Ishikawa (cell line): ENCODE measurements around the gene XPNPEP3.
A peak's percentile ranks its signal among the peaks of the same experiment; 100 is the strongest.

ENCODE experiments used
- CEBPB ChIP-seq: IDR thresholded peaks from 2 replicates; pipeline ENCODE4 v1.6.1; 2012
- CREB1 ChIP-seq: IDR thresholded peaks from 2 replicates; pipeline ENCODE4 v1.6.1; 2012; ENCODE audit warnings: low read depth
- EGR1 ChIP-seq: IDR thresholded peaks from 2 replicates; pipeline ENCODE4 v1.6.1; 2012
- EP300 ChIP-seq: IDR thresholded peaks from 2 replicates; pipeline ENCODE4 v1.6.1; 2012; ENCODE audit warnings: borderline replicate concordance
- FOXM1 ChIP-seq: IDR thresholded peaks from 2 replicates; pipeline ENCODE4 v1.6.1; 2012; ENCODE audit warnings: low read depth, borderline replicate concordance
- MAX ChIP-seq: IDR thresholded peaks from 2 replicates; pipeline ENCODE4 v1.6.1; 2012
- NFIC ChIP-seq: IDR thresholded peaks from 2 replicates; pipeline ENCODE4 v1.6.1; 2012
- RAD21 ChIP-seq: IDR thresholded peaks from 2 replicates; pipeline ENCODE4 v1.6.1; 2012; ENCODE audit warnings: low read depth
- TAF1 ChIP-seq: IDR thresholded peaks from 2 replicates; pipeline ENCODE4 v1.6.1; 2012; ENCODE audit warnings: low read depth, mild to moderate bottlenecking
- TCF12 ChIP-seq: IDR thresholded peaks from 2 replicates; pipeline ENCODE4 v1.6.1; 2012; ENCODE audit warnings: low read depth
- TEAD4 ChIP-seq: IDR thresholded peaks from 2 replicates; pipeline ENCODE4 v1.6.1; 2012
- USF1 ChIP-seq: IDR thresholded peaks from 2 replicates; pipeline ENCODE4 v1.6.1; 2012
- YY1 ChIP-seq: IDR thresholded peaks from 2 replicates; pipeline ENCODE4 v1.6.1; 2012; ENCODE audit warnings: low read depth
- ZBTB7A ChIP-seq: IDR thresholded peaks from 2 replicates; pipeline ENCODE4 v1.6.1; 2012; ENCODE audit warnings: low read depth
- TF ChIP-seq, protein P1 (sequence below): IDR thresholded peaks from 2 replicates; pipeline ENCODE4 v1.6.1; 2012; ENCODE audit warnings: low read depth, mild to moderate bottlenecking

The XPNPEP3 gene

DNA sequence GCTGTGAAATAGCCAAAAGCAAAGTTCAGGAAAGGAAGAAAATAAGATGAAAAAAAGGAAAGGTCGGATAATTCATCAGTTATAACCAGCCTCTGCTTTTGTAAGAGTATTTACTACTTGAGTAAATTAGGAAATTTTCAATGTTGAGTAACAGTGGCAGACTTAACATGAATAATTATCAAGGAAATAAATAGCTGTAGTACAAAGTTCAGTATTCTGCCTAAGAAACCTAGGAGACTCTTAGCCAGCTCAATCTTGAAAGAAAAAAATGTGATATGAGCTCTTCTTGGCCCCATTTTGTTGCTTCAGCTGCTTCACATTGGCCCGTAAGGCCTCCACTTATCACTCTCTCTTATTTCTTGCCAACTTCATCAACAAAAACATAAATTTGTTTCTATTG lies 22.0 kb downstream of the XPNPEP3 start:
- no peak for TF ChIP-seq USF1
- TF ChIP-seq TEAD4: no peak
- no peak for TF ChIP-seq EP300
- no peak for TF ChIP-seq FOXM1
- no peak for TF ChIP-seq NFIC
- TF ChIP-seq TAF1: no peak
- TF ChIP-seq MAX: no peak
- no peak for TF ChIP-seq TCF12
- no peak for TF ChIP-seq ZBTB7A
- TF ChIP-seq, protein P1, sequence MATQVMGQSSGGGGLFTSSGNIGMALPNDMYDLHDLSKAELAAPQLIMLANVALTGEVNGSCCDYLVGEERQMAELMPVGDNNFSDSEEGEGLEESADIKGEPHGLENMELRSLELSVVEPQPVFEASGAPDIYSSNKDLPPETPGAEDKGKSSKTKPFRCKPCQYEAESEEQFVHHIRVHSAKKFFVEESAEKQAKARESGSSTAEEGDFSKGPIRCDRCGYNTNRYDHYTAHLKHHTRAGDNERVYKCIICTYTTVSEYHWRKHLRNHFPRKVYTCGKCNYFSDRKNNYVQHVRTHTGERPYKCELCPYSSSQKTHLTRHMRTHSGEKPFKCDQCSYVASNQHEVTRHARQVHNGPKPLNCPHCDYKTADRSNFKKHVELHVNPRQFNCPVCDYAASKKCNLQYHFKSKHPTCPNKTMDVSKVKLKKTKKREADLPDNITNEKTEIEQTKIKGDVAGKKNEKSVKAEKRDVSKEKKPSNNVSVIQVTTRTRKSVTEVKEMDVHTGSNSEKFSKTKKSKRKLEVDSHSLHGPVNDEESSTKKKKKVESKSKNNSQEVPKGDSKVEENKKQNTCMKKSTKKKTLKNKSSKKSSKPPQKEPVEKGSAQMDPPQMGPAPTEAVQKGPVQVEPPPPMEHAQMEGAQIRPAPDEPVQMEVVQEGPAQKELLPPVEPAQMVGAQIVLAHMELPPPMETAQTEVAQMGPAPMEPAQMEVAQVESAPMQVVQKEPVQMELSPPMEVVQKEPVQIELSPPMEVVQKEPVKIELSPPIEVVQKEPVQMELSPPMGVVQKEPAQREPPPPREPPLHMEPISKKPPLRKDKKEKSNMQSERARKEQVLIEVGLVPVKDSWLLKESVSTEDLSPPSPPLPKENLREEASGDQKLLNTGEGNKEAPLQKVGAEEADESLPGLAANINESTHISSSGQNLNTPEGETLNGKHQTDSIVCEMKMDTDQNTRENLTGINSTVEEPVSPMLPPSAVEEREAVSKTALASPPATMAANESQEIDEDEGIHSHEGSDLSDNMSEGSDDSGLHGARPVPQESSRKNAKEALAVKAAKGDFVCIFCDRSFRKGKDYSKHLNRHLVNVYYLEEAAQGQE: no peak
- TF ChIP-seq CEBPB: no peak

GRCh38 chr22:40889116-40889515 lies 32.2 kb downstream of the XPNPEP3 start:
- TF ChIP-seq MAX: no peak
- no peak for TF ChIP-seq TCF12
- TF ChIP-seq USF1: no peak
- no peak for TF ChIP-seq EGR1
- no peak for TF ChIP-seq YY1
- no peak for TF ChIP-seq CEBPB
- no peak for TF ChIP-seq CREB1
- TF ChIP-seq TEAD4: no peak
- TF ChIP-seq NFIC: no peak
- TF ChIP-seq, protein P1: no peak
- no peak for TF ChIP-seq TAF1
- no peak for TF ChIP-seq FOXM1
- no peak for TF ChIP-seq RAD21

GRCh38 chr22:40890881-40891280 lies 33.9 kb downstream of the XPNPEP3 start:
- no peak for TF ChIP-seq USF1
- TF ChIP-seq EGR1: no peak
- TF ChIP-seq RAD21: no peak

- TF ChIP-seq MAX (no peak), TCF12 (no peak), CEBPB (no peak), USF1 (no peak), RAD21 (no peak)
Measured at GRCh38 chr22:40894417-40894816, 37.5 kb downstream of the XPNPEP3 start.

DNA sequence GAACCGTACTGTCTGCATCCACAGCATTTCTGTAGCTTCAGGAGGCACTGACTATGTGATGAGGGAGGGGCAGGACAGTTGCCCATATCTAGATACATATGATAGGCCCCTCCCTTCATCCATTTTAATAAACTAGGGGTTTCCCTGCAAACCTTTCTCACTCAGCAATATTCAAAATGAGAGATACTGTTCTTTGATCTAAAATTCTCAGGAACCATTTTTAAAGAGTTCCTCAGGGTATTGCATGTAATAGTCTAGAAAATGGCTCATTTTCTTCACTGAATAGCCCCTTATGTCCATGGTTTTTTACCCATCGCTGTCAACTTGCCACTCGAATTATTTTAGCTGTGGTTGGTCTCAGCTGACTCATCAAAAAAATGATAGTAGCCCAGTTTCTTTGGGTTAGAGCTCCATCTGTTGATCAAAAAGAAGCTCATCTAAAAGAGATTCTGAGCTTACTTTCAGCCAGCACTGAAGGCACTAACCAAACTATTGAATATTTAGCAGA lies 42.0 kb downstream of the XPNPEP3 start:
- TF ChIP-seq, protein P1: no peak
- TF ChIP-seq RAD21: peak; percentile 51
